HepG2 (cell line): ENCODE results near the gene FAM169A. TPM values are rescaled to one million over a fixed set of nuclear protein-coding genes. Genes with fewer than 3 reads are reported as not detected.

Source experiments
- ASH2L ChIP-seq: fragments of 300-600, 200-600 bp; sonication (generic); IDR thresholded peaks from 2 replicates; pipeline ENCODE4 v1.7.0; 2017; ENCODE audit warnings: low read depth, mild to moderate bottlenecking, moderate library complexity, mixed read lengths, low read length; ENCODE audit not compliant: insufficient read length
- CBX1 ChIP-seq: IDR thresholded peaks from one replicate; pipeline ENCODE4 v1.6.1; 2016; ENCODE audit warnings: antibody characterized with exemption, low read depth
- CTCF ChIP-seq: sonication (generic); formaldehyde crosslinking; IDR thresholded peaks from 2 replicates; pipeline ENCODE4 v1.5.0; 2020; ENCODE audit warnings: mild to moderate bottlenecking, missing genetic modification reagents, moderate library complexity
- HMGXB4 ChIP-seq, 2 experiments: sonication (generic) in 1 of 2; formaldehyde crosslinking in 1 of 2; IDR thresholded peaks; 2 replicates each; pipeline versions ENCODE4 v1.4.0 to v1.6.1; 2018 to 2020; ENCODE audit warnings: missing genetic modification reagents in 2 of 2, borderline replicate concordance in 1 of 2, low read depth in 1 of 2, mild to moderate bottlenecking in 1 of 2, missing biosample characterization in 1 of 2
- TARDBP ChIP-seq: sonication (generic); formaldehyde crosslinking; IDR thresholded peaks from 2 replicates; pipeline ENCODE4 v1.8.0; 2022; ENCODE audit warnings: mild to moderate bottlenecking, missing genetic modification reagents
- TRIM24 ChIP-seq: sonication (generic); formaldehyde crosslinking; IDR thresholded peaks from 2 replicates; pipeline ENCODE4 v1.8.0; 2022; ENCODE audit warnings: mild to moderate bottlenecking, missing genetic modification reagents
- ZNF260 ChIP-seq: sonication (generic); formaldehyde crosslinking; IDR thresholded peaks from 2 replicates; pipeline ENCODE4 v1.4.0; 2020; ENCODE audit warnings: missing genetic modification reagents, low read depth, mild to moderate bottlenecking, borderline replicate concordance
- ZNF274 ChIP-seq: sonication (generic); formaldehyde crosslinking; IDR thresholded peaks from 2 replicates; pipeline ENCODE4 v1.5.1; 2020; ENCODE audit warnings: mild to moderate bottlenecking, missing genetic modification reagents
- ZNF512B ChIP-seq: sonication (generic); formaldehyde crosslinking; IDR thresholded peaks from 2 replicates; pipeline ENCODE4 v1.5.1; 2020; ENCODE audit warnings: missing genetic modification reagents, mild to moderate bottlenecking, borderline replicate concordance
- ZNF547 ChIP-seq: sonication (generic); formaldehyde crosslinking; IDR thresholded peaks from 2 replicates; pipeline ENCODE4 v1.5.1; 2020; ENCODE audit warnings: mild to moderate bottlenecking, missing genetic modification reagents
- ZNF574 ChIP-seq: sonication (generic); formaldehyde crosslinking; IDR thresholded peaks from 2 replicates; pipeline ENCODE4 v1.4.0; 2020; ENCODE audit warnings: missing genetic modification reagents
- ZSCAN25 ChIP-seq: sonication (generic); formaldehyde crosslinking; IDR thresholded peaks from 2 replicates; pipeline ENCODE4 v1.8.0; 2022; ENCODE audit warnings: mild to moderate bottlenecking, missing genetic modification reagents
- polyA plus RNA-seq, 8 experiments: library from polyadenylated mRNA; depleted of rRNA in 3 of 8; stranded (reverse) in 7 of 8; unstranded in 1 of 8; fragments of >200 nt; fragmentation: Illumina TruSeq in 4 of 8; extraction: Trizol in 4 of 8; gene quantifications; 2 replicates each; pipeline versions ENCODE4 v1.2.1 to v1.2.3, GENCODE V29; 2011 to 2016; ENCODE audit warnings: low read depth in 4 of 8, missing spikeins in 1 of 8, mixed read lengths in 1 of 8; ENCODE audit not compliant: insufficient read depth in 1 of 8
- total RNA-seq, 5 experiments: library from RNA; depleted of rRNA; stranded (reverse); fragments of >200 nt; fragmentation: Illumina TruSeq; extraction: Trizol; gene quantifications; 2 replicates each; pipeline ENCODE4 v1.2.3, GENCODE V29; 2016; ENCODE audit warnings: low read depth in 1 of 5
- TF ChIP-seq, protein P1 (sequence below): sonication (generic); formaldehyde crosslinking; IDR thresholded peaks from 2 replicates; pipeline ENCODE4 v1.5.1; 2020; ENCODE audit warnings: mild to moderate bottlenecking, missing genetic modification reagents, moderate library complexity

Gene FAM169A
- total and polyA plus RNA-seq, 2 of the 13 experiments (the other 11 are each of a cell fraction or from before 2014, with no cell fraction given) = 21.1 to 110 TPM

DNA sequence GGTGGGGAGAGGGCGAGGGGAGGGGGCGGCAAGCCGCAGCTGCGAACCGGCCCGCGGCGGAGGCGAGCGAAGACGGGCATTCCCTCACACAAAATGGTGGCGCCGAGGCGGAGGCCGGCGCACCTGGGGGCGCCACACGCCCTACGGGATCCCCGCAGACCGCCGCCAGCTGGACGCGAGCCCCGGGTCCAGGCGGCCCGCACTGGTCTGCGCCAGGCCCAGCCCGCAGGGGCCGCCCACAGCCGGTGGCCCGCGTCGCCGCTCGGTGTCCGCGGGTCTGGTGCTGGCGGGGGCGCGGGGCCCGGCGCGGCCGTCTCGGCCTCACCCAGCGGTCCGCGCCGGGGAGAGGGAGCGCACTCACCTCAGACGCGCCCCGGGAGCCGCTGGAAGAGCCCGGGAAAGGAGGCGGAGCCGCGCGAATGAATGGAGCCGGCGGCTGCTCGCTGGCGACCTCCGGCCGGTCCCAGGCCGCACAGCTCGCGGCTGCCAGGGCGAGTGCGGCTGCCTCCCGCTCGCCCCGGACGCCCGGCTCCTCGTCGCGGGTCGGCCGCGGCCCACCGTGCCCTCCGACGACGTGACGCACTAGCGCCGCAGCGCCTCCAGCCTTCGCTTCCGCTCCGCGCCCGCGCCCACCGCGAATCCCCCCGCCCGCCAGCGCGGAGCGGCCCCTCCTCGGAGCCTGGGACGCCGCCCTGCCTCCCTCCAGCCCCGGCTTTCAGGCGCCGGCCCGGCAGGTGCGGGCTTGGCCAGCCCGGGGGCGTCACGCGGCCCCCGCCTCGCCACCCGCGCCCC is at the start of gene FAM169A (continued):
- TF ChIP-seq ZNF547 (CRISPR knock-in tag) (0 out of 2 replicates have a peak, but pooled peaks have one; percentile 45), HMGXB4 (CRISPR knock-in tag; IDR thresholded peaks at IDR 0.05; ENCODE audit: borderline replicate concordance in 1 of 2, low read depth in 1 of 2) (peak; percentile 42 to 48; a peak in 2 of 4 replicates), TARDBP (0 out of 2 replicates have a peak, but pooled peaks have one; percentile 20), CBX1 (peak; percentile 22), ZSCAN25 (CRISPR knock-in tag) (peak; percentile 41; the same call in 1 of the 2 replicates), ZNF274 (CRISPR knock-in tag) (peak; percentile 70; the same call in 1 of the 2 replicates), ZNF512B (CRISPR knock-in tag) (no peak), ZNF260 (CRISPR knock-in tag) (no peak), ASH2L (peak; percentile 13), CTCF (CRISPR knock-in tag) (peak; percentile 30; the same call in 1 of the 2 replicates), ZNF574 (peak; percentile 13; the same call in 1 of the 2 replicates), TRIM24 (CRISPR knock-in tag) (no peak)
- TF ChIP-seq, protein P1, sequence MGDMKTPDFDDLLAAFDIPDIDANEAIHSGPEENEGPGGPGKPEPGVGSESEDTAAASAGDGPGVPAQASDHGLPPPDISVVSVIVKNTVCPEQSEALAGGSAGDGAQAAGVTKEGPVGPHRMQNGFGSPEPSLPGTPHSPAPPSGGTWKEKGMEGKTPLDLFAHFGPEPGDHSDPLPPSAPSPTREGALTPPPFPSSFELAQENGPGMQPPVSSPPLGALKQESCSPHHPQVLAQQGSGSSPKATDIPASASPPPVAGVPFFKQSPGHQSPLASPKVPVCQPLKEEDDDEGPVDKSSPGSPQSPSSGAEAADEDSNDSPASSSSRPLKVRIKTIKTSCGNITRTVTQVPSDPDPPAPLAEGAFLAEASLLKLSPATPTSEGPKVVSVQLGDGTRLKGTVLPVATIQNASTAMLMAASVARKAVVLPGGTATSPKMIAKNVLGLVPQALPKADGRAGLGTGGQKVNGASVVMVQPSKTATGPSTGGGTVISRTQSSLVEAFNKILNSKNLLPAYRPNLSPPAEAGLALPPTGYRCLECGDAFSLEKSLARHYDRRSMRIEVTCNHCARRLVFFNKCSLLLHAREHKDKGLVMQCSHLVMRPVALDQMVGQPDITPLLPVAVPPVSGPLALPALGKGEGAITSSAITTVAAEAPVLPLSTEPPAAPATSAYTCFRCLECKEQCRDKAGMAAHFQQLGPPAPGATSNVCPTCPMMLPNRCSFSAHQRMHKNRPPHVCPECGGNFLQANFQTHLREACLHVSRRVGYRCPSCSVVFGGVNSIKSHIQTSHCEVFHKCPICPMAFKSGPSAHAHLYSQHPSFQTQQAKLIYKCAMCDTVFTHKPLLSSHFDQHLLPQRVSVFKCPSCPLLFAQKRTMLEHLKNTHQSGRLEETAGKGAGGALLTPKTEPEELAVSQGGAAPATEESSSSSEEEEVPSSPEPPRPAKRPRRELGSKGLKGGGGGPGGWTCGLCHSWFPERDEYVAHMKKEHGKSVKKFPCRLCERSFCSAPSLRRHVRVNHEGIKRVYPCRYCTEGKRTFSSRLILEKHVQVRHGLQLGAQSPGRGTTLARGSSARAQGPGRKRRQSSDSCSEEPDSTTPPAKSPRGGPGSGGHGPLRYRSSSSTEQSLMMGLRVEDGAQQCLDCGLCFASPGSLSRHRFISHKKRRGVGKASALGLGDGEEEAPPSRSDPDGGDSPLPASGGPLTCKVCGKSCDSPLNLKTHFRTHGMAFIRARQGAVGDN = peak; percentile 65
